Fibroblast of villous mesenchyme (primary cell): ENCODE measurements around the gene KANSL1L. TPM values are rescaled to one million over a fixed set of nuclear protein-coding genes. Genes with fewer than 3 reads are reported as not detected.

Experiments used
- DNase-seq: peaks from one replicate; pipeline ENCODE4 v3.0.0-alpha.2; 2010; ENCODE audit warnings: low read depth
- H3K4me3 ChIP-seq: 2 replicates; pipeline ENCODE4 v1.5.1; 2011; ENCODE audit warnings: low read depth, mild to moderate bottlenecking, low read length
- CTCF ChIP-seq: IDR thresholded peaks from 2 replicates; pipeline ENCODE4 v1.5.1; 2012; ENCODE audit warnings: low read depth, mild to moderate bottlenecking, low read length; ENCODE audit not compliant: insufficient read depth
- total RNA-seq: library from RNA; depleted of rRNA; stranded (reverse); fragments of >200 nt; gene quantifications from 2 replicates; pipeline ENCODE4 v1.2.3, GENCODE V29; 2012

Gene KANSL1L
- total RNA-seq, 1 donor, result 28.1 TPM

GRCh38 chr2:210128961-210129360 lies 42.2 kb downstream of the KANSL1L start:
- no peak for DNase-seq
- no peak overlapping the region for H3K4me3 ChIP-seq

GRCh38 chr2:210113614-210114235 lies 57.5 kb downstream of the KANSL1L start:
- DNase-seq, result no peak
- no peak for TF ChIP-seq CTCF
- no peak overlapping the region for H3K4me3 ChIP-seq

More at GRCh38 chr2:210128961-210129360, 42.2 kb downstream of the KANSL1L start:
- no peak for TF ChIP-seq CTCF

GRCh38 chr2:210112871-210113270 lies 58.3 kb downstream of the KANSL1L start:
- no peak for TF ChIP-seq CTCF
- no peak overlapping the region for H3K4me3 ChIP-seq
- DNase-seq, result no peak

- no peak for DNase-seq
- TF ChIP-seq CTCF, result no peak
- H3K4me3 ChIP-seq, result no peak overlapping the region
These were observed 71.3 kb downstream of the KANSL1L start for GRCh38 chr2:210099940-210100339.

GRCh38 chr2:210094787-210095186 lies 76.4 kb downstream of the KANSL1L start:
- no peak for TF ChIP-seq CTCF
- no peak overlapping the region for H3K4me3 ChIP-seq
- no peak for DNase-seq

GRCh38 chr2:210092791-210093190 lies 78.4 kb downstream of the KANSL1L start:
- DNase-seq, result no peak
- TF ChIP-seq CTCF, result no peak
- no peak overlapping the region for H3K4me3 ChIP-seq

- H3K4me3 ChIP-seq, result no peak overlapping the region
- TF ChIP-seq CTCF, result no peak
- no peak for DNase-seq
These were observed 84.3 kb downstream of the KANSL1L start for GRCh38 chr2:210086930-210087329.
